Lung (tissue), 12 donors: ENCODE results near the gene SLC9A7. TPM values are rescaled to one million over a fixed set of nuclear protein-coding genes. Genes with fewer than 3 reads are reported as not detected.

ENCODE experiments used
- ATAC-seq: fragments of 200-7000 bp; cut with Tn5 transposase; one replicate; pipeline ENCODE4 v1.9.1; 2020; ENCODE audit warnings: moderate number of reproducible peaks; ENCODE audit not compliant: insufficient read depth, low FRiP score
- DNase-seq, 3 donors: peaks; one replicate each; pipeline ENCODE4 v3.0.0-alpha.2; 2013 to 2017
- H3K27ac ChIP-seq, 2 donors: one replicate each; pipeline ENCODE4 v1.5.1; 2013; ENCODE audit warnings: mild to moderate bottlenecking in 2 of 2, moderate library complexity in 2 of 2, control low read depth in 1 of 2, inconsistent platforms in 1 of 2, low read depth in 1 of 2, low read length in 1 of 2
- H3K27me3 ChIP-seq, 3 donors: one replicate each; pipeline ENCODE4 v1.5.1; 2013; ENCODE audit warnings: low read length in 2 of 3; ENCODE audit not compliant: control insufficient read depth in 3 of 3, insufficient read depth in 3 of 3
- H3K36me3 ChIP-seq, 4 donors: one replicate each; pipeline ENCODE4 v1.5.1; 2013; ENCODE audit warnings: low read length in 4 of 4, mild to moderate bottlenecking in 1 of 4, moderate library complexity in 1 of 4; ENCODE audit not compliant: control insufficient read depth in 4 of 4, insufficient read depth in 4 of 4
- H3K4me1 ChIP-seq, 5 donors: one replicate each; pipeline ENCODE4 v1.5.1; 2013; ENCODE audit warnings: low read length in 5 of 5, mild to moderate bottlenecking in 2 of 5, moderate library complexity in 1 of 5; ENCODE audit not compliant: control insufficient read depth in 5 of 5, insufficient read depth in 5 of 5
- H3K4me3 ChIP-seq: one replicate; pipeline ENCODE4 v1.5.1; 2013; ENCODE audit warnings: mild to moderate bottlenecking, control low read depth, moderate library complexity
- H3K9ac ChIP-seq, 2 donors: one replicate each; pipeline ENCODE4 v1.5.1; 2013; ENCODE audit warnings: low read length in 2 of 2, control low read depth in 1 of 2; ENCODE audit not compliant: insufficient read depth in 1 of 2
- H3K9me3 ChIP-seq, 4 donors: one replicate each; pipeline ENCODE4 v1.5.1; 2013; ENCODE audit warnings: low read length in 3 of 4, mild to moderate bottlenecking in 1 of 4, moderate library complexity in 1 of 4; ENCODE audit not compliant: control insufficient read depth in 4 of 4, insufficient read depth in 3 of 4
- WGBS, 2 donors: extraction: QIAGEN DNeasy Blood & Tissue Kit; methylation state at CpG; one replicate each; pipeline ENCODE4 v1.1.7; 2013; 5-methylcytosine and 5-hydroxymethylcytosine counted together
- polyA plus RNA-seq, 2 donors: library from polyadenylated mRNA; stranded (reverse); fragments of 200-250 nt; gene quantifications; one replicate each; pipeline ENCODE4 v1.2.1, GENCODE V29; 2013
- total RNA-seq, 2 donors: library from RNA; depleted of rRNA in 1 of 2; stranded (reverse); fragments of >200 nt in 1 of 2; gene quantifications; one replicate each; pipeline ENCODE4 v1.2.1, GENCODE V29; 2014 to 2021
- TF ChIP-seq, protein P1 (sequence below): IDR thresholded peaks from 2 replicates; pipeline ENCODE4 v1.5.1; 2012; ENCODE audit warnings: mild to moderate bottlenecking; ENCODE audit errors: control extremely low read depth, extremely low read depth
- donor health status: control.
- donor health status: control.
- donor health status: Bipolar disorder and iron deficiency.
- donor health status: healthy.
- donor health status: DM: yes; HTN: yes; CAD: no.

The SLC9A7 gene
- total and polyA plus RNA-seq, 4 donors, result 1.2 to 6.9 (median 3.6) TPM

DNA sequence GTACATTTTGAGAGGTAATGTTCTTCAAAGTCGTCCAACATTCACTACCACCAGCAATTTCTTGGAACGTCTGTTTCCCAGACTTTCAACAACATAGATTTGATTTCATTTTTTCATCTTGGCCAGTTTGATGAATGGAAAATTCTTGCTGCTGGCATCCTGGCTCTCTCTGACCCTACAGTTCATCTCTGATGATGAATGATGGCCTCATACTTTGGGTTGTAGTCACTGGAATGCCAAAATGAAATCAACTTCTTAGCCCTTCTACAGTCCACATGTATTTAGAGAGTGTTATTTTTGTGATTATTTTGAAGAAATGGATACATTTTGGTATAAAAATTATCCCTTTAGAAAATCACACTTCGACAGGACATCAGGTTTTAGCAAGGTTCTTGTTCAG is 176.6 kb downstream of the SLC9A7 start:
- H3K9ac ChIP-seq, result no peak overlapping the region
- no peak for ATAC-seq

DNA sequence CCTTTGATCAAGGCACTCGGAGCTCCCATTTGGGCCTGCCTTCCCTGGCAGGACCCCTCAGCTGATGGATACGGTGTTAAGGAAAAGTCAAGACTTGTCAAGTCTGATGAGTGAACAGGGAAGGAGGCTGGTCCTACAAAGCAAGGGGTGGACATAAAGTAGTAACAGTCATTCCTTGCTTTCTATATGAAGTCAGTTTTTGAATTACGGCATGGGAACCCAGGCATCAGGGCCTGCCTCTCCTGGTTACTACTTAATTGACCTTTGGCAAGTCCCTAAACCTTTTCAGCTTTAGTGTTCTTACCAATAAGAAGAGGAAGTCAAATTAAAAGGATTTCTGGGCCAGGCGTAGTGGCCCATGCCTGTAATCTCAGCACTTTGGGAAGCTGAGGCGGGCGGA is 178.3 kb downstream of the SLC9A7 start:
- WGBS, 2 donors, result 91 to 97% methylated on average over 6 of the region's 6 CpGs
- H3K4me1 ChIP-seq, result peaks cover 0 to 26% (median 15%) of the 10 kb centered on the region in 5 donors
- no peak overlapping the region for H3K9ac ChIP-seq
- no peak overlapping the region for H3K4me3 ChIP-seq
- TF ChIP-seq, protein P1, sequence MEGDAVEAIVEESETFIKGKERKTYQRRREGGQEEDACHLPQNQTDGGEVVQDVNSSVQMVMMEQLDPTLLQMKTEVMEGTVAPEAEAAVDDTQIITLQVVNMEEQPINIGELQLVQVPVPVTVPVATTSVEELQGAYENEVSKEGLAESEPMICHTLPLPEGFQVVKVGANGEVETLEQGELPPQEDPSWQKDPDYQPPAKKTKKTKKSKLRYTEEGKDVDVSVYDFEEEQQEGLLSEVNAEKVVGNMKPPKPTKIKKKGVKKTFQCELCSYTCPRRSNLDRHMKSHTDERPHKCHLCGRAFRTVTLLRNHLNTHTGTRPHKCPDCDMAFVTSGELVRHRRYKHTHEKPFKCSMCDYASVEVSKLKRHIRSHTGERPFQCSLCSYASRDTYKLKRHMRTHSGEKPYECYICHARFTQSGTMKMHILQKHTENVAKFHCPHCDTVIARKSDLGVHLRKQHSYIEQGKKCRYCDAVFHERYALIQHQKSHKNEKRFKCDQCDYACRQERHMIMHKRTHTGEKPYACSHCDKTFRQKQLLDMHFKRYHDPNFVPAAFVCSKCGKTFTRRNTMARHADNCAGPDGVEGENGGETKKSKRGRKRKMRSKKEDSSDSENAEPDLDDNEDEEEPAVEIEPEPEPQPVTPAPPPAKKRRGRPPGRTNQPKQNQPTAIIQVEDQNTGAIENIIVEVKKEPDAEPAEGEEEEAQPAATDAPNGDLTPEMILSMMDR, result no peak
- DNase-seq, result no peak
- H3K9me3 ChIP-seq, result no peaks in the 10 kb centered on the region
- H3K27me3 ChIP-seq, result peaks cover 0 to 7% (median 0%) of the 10 kb centered on the region in 3 donors
- no peak for ATAC-seq
- H3K27ac ChIP-seq, result no peak overlapping the region
- no peaks in the 10 kb centered on the region for H3K36me3 ChIP-seq

More for the DNA sequence above, 176.6 kb downstream of the SLC9A7 start:
- Histone ChIP-seq H3K27me3 (no peaks in the 10 kb centered on the region), H3K9me3 (no peaks in the 10 kb centered on the region), H3K27ac (peak overlapping the region in 1 of 2 donors; percentile 60), H3K36me3 (no peaks in the 10 kb centered on the region), H3K4me3 (no peak overlapping the region), H3K4me1 (peaks cover 0 to 22% (median 12%) of the 10 kb centered on the region in 5 donors)
- 69 to 93% methylated on average over 3 of the region's 3 CpGs for WGBS, 2 donors
- DNase-seq, result no peak
- TF ChIP-seq, protein P1, result no peak

DNA sequence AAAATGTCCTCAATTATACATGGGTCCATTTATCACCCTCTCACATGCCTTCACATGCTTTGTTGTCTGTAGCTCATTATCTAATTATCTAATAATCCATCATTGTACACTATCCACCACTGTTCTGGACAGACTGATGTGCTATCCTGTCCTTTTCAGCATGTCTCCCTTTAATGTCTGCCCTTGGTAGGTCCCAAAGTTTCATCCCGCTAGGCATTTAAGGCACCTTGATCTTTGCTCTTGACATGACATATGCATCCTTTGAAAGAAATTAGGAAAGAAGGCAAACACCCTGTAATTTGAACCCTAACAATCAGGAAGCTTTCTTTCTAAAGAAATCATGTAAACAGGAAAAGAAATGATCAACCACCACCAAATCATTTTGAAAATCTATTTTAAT is 179.7 kb downstream of the SLC9A7 start:
- WGBS, 2 donors, result 76 to 78% methylated on average over 1 of the region's 1 CpG
- H3K27ac ChIP-seq, result no peak overlapping the region
- H3K4me1 ChIP-seq, result peaks cover 0 to 20% (median 12%) of the 10 kb centered on the region in 5 donors
- TF ChIP-seq, protein P1, result no peak
- peaks cover 0 to 4% (median 0%) of the 10 kb centered on the region in 4 donors for H3K9me3 ChIP-seq
- DNase-seq (no peak), ATAC-seq (no peak)
- H3K4me3 ChIP-seq, result no peak overlapping the region
- peaks cover 0 to 8% (median 0%) of the 10 kb centered on the region in 3 donors for H3K27me3 ChIP-seq
- no peaks in the 10 kb centered on the region for H3K36me3 ChIP-seq
- H3K9ac ChIP-seq, result no peak overlapping the region
